Hematopoietic multipotent progenitor cell (in vitro differentiated cells): ENCODE results near the gene FAM120A. TPM values are rescaled to one million over a fixed set of nuclear protein-coding genes. Genes with fewer than 3 reads are reported as not detected.

ENCODE experiments used
- DNase-seq, 3 donors: peaks; one replicate each; pipeline ENCODE4 v3.0.0-alpha.2; 2011 to 2015; ENCODE audit warnings: low read depth in 2 of 3, low spot score in 2 of 3
- total RNA-seq: library from RNA; depleted of rRNA; stranded (reverse); fragments of >200 nt; gene quantifications from one replicate; pipeline ENCODE4 v1.2.3, GENCODE V29; 2012

Gene FAM120A
- total RNA-seq, 1 donor, result 107 TPM

GRCh38 chr9:93543117-93543516, 91.6 kb downstream of the FAM120A start:
- no peak for DNase-seq

DNA sequence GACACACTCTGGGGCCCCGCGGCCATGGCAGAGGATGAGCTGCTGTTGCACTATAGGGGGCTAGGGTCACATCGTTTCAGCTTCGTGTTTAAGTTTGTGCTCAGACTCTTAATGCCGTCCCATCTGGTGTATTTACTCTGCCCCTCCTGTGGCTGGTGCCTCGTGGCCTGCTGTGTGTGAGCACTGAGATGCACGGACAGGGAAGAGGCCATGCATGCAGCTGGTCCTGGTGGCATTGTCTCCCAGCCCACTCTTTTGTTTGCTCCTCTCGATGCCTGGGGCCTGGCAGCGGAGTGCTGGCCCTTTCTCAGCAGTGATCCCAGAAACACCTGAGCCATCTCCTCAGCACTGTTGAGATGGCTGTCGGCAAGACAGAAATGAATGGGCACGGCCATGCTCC, 94.9 kb downstream of the FAM120A start:
- DNase-seq, result no peak

DNA sequence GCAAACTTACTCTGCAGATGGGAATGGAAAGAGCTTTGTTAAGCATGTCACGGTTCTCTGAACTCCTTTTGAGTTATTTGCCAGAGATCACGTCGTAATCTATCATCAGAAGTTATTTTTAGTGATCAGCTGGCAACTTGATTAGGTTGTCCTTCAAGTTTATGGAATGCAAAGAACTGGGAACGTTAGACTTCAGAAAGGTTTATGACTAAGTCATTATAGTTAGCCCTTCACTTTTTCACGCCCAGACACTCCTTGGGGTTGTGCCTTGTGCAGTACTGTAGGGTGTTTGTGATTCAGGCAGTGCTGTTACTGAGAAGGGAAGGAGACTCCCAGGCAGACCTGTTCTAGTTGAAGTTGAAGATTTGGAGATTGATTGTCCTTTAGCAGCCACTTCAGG, 98.1 kb downstream of the FAM120A start:
- no peak for DNase-seq

GRCh38 chr9:93552923-93553322, 101.4 kb downstream of the FAM120A start:
- no peak for DNase-seq

DNA sequence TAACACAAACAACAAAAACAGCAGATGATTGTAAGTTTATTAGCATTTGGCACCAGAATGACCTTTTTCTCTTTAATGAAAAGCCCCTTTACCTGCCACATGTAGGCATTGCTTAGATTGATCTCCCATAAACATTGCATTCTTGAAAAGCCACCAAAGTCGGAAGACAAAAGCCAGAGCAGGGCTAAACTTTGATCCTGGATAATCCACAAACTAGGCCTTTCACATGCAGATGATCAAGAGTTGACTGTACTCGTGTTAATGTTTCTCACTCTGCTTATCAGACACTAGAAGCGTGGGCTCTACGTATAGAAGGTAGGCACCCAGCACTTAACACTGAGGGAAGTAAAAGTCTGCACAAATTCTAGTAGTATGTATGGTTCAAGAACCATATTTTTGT, 103.9 kb downstream of the FAM120A start:
- no peak for DNase-seq

DNA sequence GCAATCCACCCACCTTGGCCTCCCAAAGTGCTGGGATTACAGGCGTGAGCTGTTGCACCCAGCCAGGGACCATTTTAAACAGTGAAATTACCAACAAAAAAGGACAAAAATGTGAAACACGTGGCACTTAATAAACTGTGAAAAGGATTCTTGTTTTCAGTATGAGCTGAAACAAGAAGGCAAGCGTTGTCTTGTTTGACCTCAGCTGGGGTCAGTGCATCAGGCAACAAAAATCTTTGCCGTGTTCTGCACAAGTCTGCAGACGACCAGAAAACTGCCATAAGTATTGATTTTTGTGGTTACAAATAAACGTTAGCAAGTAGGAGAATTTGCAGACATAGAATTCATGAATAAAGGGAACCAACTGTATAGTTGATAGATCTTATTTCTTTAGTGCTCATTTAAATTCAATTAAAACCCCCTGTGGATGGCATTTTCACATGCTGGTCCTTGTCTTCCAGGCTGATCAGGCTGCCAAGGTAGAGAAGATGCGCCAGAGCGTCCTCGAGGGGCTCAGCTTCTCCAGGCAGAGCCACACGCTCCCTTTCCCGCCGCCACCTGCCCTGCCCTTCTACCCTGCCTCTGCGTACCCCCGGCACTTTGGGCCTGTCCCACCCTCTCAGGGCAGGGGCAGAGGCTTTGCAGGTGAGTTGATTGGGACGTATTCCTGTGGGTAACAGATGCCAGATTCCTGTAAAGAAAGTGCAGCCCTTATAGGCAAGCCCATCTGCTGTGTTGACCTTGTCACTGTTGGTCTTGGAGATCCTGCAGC, 106.1 kb downstream of the FAM120A start:
- DNase-seq, result no peak

- no peak for DNase-seq
These were observed 107.0 kb downstream of the FAM120A start for GRCh38 chr9:93558503-93558902.

- no peak for DNase-seq
These were observed 109.5 kb downstream of the FAM120A start for GRCh38 chr9:93560991-93561390.

DNA sequence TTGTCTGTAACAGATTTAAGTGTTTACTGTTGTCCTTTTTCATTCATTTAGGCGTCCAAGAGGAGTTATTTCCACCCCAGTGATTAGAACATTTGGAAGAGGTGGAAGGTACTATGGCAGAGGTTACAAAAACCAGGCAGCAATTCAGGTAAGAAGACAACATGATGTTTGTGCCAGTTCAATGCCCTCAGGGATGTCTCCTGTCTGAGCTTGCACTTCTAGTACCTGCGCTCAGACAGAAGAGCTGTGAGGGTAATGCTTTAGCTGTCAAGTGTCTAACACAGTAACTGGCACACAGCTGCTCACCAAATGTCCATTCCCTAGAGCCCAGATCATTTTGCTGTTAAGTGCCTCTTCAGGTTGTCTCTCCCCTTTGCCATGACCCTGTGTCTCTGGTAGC, 110.7 kb downstream of the FAM120A start:
- DNase-seq, result no peak

- DNase-seq, result no peak
These were observed 113.6 kb downstream of the FAM120A start for GRCh38 chr9:93565089-93565488.

GRCh38 chr9:93566408-93567270, 115.2 kb downstream of the FAM120A start:
- DNase-seq, result peak; percentile 92 to 97 (median 96)

DNA sequence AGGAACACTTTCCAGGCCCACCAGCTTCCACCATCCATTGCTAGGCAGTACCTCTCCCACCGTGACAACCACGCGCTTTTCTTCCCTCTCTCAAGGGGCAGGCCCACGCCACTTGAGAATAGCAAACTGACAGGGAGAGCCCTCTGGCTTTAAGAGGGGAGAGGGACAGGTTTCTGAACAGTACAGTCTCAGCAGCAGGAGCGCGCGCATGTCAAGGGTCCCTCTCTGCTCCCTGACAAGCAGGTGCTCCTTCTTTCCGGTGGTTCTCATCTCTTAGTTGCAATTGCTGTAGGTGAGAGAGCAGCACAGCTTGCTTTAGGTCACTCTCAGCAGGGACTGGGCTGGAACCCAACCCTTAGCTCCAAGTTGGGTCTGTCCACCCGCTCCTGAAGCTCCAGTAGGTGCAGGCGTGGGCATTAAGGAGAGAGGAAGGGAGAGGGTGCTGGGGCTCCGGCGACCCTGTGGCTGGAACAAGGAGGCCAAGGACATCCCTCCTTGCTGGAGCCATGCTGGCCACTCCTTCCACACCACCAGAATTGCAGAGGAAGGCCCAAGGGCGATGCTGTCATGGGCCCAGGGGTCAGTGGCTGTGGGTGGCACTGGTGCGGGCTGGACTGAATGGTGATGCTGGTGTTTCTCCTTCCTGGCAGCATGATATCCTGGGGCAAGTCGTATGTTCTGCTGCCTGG, 115.9 kb downstream of the FAM120A start:
- DNase-seq, result peak in 1 of 3 donors; percentile 36

GRCh38 chr9:93568169-93568568, 116.7 kb downstream of the FAM120A start:
- DNase-seq, result no peak

- DNase-seq, result no peak
These were observed 118.2 kb downstream of the FAM120A start for GRCh38 chr9:93569621-93570174.

DNA sequence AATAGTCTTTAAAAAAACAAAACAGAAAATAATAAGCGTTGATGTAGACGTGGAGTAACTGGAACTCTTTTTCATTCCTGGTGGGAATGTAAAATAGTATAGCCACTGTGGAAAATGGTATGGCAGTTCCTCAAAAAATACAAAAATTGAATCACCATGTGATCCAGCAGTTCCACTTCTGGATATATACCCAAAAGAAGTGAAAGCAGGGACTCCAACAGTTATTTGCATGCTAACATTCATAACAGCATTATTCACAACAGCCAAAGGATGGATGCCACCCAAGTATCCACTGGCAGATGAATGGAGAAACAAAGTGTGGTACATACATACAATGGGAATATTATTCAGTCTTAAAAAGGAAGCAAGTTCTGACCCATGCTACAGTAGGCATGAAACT, 120.7 kb downstream of the FAM120A start:
- DNase-seq, result no peak

- DNase-seq, result no peak
These were observed 121.4 kb downstream of the FAM120A start for GRCh38 chr9:93572636-93573515.

- no peak for DNase-seq
These were observed 122.0 kb downstream of the FAM120A start for GRCh38 chr9:93573516-93573828.

- DNase-seq, result no peak
These were observed 122.8 kb downstream of the FAM120A start for GRCh38 chr9:93574091-93574899.
